AG10803 (cell line): ENCODE data around the gene PEA15.
A peak's percentile ranks its signal among the peaks of the same experiment; 100 is the strongest.

ENCODE experiments used
- DNase-seq: peaks from one replicate; pipeline ENCODE4 v3.0.0; 2010; ENCODE audit warnings: low read depth
- H3K4me3 ChIP-seq: 2 replicates; pipeline ENCODE4 v1.5.1; 2011; ENCODE audit warnings: mild to moderate bottlenecking, low read length, control low read depth
- TF ChIP-seq, protein P1 (sequence below): conservative IDR thresholded peaks from 2 replicates; pipeline ENCODE4 v1.5.1; 2011; ENCODE audit warnings: mild to moderate bottlenecking, low read length, control low read depth, inconsistent platforms

Gene PEA15

DNA sequence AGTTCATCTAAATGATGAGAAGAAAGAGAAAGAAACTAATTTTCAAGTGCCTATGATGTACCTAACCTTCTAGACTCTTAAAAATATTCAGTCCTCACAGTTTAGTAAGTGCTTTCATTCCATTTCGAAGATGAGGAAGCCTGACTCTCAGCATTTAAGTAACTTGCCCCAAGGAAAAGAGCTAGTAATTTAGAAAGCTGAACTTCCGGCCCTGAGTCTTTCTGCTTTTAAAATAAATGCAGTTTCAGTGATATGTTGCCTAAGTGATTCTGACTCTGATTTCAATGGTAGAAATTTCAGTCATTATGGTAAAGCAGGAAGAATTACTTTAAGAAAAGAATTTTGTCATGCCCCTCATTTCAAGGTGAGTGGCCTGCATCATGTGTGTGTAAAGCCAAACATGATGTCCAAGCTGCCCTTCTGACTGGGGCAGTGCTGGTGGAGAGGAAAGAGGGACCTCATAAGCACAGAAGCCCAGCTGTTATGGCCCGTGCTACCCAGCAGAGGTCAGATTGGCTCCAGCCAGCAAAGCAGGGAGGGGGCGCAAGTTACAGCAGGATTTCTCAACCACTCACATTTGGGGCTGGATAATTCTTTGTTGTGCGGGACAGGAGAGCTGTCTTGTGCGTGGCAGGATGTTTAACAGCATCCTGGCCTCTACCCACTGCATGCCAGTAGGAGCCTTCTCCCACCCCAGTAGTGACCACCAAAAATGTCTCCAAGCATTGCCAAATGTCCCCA lies 43.0 kb upstream of the PEA15 start:
- H3K4me3 ChIP-seq = no peak overlapping the region
- peak; percentile 31 for DNase-seq

DNA sequence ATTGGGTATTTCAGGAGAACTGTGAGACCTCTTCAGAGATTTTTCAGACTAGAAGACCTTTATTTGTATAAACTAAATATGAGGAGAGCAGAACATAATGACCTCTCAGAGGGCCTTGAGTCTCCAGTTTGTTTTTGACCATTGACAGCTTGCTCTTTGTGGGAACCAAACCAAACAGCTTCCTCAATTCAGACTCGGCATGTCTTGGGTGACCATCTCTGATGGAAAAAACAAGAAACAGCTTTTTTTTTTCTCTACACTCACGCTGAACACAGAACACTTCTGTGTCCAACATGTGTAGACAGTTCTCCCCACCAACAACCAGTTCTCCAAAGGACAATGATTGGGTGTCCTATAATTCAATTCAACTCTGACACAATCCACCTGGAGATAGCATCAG lies 42.3 kb upstream of the PEA15 start:
- TF ChIP-seq, protein P1, sequence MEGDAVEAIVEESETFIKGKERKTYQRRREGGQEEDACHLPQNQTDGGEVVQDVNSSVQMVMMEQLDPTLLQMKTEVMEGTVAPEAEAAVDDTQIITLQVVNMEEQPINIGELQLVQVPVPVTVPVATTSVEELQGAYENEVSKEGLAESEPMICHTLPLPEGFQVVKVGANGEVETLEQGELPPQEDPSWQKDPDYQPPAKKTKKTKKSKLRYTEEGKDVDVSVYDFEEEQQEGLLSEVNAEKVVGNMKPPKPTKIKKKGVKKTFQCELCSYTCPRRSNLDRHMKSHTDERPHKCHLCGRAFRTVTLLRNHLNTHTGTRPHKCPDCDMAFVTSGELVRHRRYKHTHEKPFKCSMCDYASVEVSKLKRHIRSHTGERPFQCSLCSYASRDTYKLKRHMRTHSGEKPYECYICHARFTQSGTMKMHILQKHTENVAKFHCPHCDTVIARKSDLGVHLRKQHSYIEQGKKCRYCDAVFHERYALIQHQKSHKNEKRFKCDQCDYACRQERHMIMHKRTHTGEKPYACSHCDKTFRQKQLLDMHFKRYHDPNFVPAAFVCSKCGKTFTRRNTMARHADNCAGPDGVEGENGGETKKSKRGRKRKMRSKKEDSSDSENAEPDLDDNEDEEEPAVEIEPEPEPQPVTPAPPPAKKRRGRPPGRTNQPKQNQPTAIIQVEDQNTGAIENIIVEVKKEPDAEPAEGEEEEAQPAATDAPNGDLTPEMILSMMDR = no peak
- DNase-seq = no peak
- no peak overlapping the region for H3K4me3 ChIP-seq

More for the DNA sequence above, 43.0 kb upstream of the PEA15 start:
- TF ChIP-seq, protein P1 = peak; percentile 53

DNA sequence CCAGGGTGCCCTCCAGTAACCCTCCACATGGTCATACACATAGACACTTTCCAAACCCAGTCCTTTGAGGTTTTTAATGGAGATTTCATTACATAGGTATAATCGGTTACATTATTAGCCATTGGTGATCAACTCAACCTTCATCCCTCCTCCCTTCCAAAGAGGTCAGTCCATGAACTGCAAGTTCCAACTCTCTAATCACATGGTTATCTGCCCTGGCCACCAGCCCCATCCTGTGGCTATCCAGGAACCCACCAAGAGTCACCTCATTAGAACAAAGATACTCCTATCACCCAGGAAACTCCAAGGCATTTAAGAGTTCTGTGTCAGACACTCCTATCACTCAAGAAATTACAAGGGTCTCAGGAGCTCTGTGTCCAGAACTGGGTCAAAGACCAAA lies 41.6 kb upstream of the PEA15 start:
- TF ChIP-seq, protein P1 = peak; percentile 38
- no peak overlapping the region for H3K4me3 ChIP-seq
- DNase-seq = peak; percentile 31

DNA sequence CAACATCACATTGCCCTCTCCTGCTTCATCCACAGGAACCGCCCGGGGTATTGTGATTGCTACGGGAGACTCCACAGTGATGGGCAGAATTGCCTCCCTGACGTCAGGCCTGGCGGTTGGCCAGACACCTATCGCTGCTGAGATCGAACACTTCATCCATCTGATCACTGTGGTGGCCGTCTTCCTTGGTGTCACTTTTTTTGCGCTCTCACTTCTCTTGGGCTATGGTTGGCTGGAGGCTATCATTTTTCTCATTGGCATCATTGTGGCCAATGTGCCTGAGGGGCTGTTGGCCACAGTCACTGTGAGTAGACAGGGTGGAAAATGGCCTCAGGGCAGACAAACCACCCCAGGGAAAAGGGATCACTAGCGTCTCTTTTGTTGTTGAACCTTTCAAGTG lies 41.1 kb upstream of the PEA15 start:
- TF ChIP-seq, protein P1 = no peak
- no peak for DNase-seq
- no peak overlapping the region for H3K4me3 ChIP-seq

DNA sequence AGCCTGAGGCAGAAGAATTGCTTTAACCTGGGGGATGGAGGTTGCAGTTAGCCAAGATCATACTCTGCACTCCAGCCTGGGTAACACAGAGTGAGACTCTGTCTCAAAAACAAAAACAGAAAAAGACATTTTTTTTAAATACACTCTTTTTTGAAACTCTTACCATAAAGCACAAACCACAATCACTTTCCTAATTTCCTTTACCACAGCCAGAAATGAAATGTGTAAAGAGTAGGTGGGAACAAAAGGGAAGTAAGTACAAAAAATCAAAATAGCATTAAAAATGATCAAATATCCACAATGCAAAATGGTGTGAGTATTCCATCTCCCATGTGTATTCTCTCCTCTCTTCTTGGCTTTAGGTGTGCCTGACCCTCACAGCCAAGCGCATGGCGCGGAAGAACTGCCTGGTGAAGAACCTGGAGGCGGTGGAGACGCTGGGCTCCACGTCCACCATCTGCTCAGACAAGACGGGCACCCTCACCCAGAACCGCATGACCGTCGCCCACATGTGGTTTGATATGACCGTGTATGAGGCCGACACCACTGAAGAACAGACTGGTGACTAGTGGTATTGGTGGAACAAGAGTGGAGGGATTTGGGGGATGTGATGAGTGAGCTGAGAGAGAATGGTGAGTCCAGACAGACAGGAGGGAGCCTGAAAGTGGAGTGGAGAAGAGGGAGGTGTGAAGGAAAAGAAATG lies 38.9 kb upstream of the PEA15 start:
- no peak for DNase-seq
- no peak overlapping the region for H3K4me3 ChIP-seq

DNA sequence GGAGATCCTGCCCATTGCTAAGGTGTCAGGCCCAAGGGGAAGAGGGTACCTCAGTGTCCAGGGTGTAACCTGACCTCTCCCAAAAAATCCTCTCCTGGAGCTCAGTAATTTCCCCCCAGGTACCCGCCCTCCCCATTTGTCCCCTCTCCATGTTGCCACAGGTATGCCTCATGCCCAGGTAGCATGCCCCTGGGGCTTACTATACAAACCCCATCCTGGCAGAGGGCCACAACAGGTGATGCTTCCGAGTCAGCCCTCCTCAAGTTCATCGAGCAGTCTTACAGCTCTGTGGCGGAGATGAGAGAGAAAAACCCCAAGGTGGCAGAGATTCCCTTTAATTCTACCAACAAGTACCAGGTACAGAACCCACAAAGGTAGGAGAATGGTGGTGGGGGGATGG lies 38.1 kb upstream of the PEA15 start:
- H3K4me3 ChIP-seq = no peak overlapping the region
- TF ChIP-seq, protein P1 = no peak
- DNase-seq = no peak

More for the DNA sequence above, 38.9 kb upstream of the PEA15 start:
- TF ChIP-seq, protein P1 = no peak

DNA sequence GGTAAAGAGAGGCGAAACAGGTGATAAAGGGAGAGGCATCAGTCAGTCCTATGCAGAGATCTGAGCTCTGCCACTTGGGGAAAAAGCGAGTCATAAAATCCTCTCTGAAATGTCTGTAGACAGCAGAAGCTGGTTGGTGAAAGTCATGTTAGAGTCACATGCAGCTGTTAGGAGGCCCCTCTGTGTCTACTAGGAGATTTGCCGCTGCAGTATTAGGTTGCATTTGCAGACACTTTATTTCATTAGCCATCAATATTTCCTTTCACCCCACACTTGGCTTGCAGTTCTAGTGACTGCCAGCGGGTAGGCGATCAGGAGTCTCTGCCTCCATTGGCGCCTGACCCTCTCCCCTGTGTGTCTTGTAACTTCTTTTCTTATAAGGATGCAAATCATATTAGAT lies 37.6 kb upstream of the PEA15 start:
- DNase-seq = no peak
- TF ChIP-seq, protein P1 = no peak
- no peak overlapping the region for H3K4me3 ChIP-seq
